Endometrial microvascular endothelial cells (primary cell): ENCODE results near the gene DTD2. TPM values are rescaled to one million over a fixed set of nuclear protein-coding genes. Genes with fewer than 3 reads are reported as not detected.
"Not testable (repeated sequence)": the region's sequence is repeated elsewhere in the genome, so short reads cannot be mapped to it uniquely, and the experiment has no call there.

Experiments
- in situ Hi-C: cut with HindIII; loops from 2 replicates; pipeline ENCODE4 v1.10.0; 2017; ENCODE audit warnings: low sequenced_read_pairs, low pct_unique_long_range_greater_than_20kb; ENCODE audit errors: inconsistent ontology term
- total RNA-seq: library from RNA; depleted of rRNA; stranded (reverse); fragments of >200 nt; gene quantifications from one replicate; pipeline ENCODE4 v1.2.3, GENCODE V29; 2015; ENCODE audit errors: inconsistent ontology term

DTD2 gene
- total RNA-seq, 1 donor from 2014 or later: 36.1 TPM

DNA sequence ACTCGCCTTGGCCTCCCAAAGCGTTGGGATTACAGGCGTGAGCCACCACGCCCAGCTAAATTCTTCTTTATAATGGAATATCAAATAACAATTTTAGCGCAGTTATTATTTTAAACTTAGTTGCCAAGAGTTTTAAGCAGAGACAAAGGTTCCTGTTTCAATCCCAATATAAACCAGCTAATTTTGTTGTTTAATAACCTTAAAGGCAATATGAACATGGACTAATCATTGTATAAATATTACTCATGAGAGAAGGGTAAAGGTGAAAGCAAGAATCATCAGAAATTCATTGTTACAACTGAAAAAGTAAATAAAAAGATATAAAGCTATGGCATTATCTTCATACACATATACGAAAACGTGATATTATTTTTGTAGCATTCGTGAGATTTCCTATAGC lies 8.2 kb downstream of the DTD2 start:
- in situ Hi-C loops: no loop called here

DNA sequence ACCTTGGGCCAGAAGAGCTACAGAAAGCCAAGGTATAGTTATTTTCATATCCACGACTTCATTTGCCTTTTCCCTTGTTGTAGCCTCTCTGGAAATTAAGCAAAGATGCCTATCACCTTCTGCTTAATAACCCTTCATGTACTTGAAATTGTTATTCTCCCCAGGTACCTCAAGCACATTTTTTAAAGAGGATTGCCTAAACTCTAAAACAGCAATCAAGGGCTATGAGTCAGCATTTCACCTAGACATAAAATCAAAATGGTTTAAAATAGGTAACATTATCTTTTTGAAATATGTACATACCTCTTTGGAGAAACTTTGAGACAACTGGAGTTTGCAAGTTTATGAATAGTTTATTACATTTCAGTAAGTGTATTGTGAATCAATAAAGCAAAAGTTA lies 11.6 kb downstream of the DTD2 start:
- in situ Hi-C loops: no loop called here

DNA sequence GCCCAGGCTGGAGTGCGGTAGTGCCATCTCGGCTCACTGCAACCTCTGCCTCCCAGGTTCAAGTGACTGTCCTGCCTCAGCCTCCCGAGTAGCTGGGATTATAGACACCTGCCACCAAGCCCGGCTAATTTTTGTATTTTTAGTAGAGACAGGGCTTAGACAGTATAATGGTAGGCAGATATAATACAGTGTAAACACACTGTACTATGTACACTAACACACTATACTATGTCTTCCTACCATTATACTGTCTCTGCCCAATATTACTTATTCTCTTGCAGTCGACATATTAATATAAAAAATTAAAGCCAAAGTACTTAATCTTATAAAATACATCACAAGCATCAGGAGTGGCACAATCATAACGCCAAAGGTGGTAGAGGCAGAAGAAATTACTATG lies 15.0 kb downstream of the DTD2 start:
- in situ Hi-C loops: no loop called here

DNA sequence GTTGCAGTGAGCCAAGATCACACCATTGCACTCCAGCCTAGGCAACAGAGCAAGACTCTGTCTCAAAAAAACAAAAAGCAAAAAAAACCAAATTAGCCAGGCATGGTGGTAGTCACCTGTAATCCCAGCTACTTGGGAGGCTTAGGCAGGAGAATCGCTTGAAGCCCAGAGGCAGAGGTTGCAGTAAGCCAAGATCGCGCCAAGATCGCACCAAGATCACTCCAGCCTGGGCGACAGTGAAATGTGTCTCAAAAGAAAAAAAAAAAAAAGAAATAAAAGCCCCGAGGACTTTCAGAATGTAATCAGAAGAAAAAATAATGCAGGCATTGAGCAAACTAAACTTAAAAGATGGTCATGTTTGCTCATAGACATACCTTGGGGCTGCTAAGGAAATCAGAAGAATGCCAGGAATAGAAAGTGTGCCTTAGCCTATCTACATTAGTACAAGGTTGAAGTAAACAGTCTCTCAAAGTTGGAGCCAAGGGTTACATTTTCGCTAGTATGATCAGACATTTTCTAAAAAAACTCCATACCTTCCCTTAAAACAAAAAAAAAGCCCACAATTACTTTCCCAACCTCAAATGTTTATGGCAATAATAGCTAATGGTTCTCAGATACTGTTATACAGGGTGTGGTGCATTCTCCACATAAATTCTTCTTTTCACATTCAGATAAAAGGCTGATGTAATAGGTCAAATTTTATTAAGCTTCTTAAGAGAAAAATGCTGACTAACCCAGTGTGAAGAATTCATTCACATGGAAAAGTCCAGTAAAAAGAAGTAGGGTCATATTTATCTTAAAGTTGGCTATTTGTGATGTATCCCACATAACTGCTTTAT lies 15.8 kb downstream of the DTD2 start:
- in situ Hi-C loops: no loop called here

DNA sequence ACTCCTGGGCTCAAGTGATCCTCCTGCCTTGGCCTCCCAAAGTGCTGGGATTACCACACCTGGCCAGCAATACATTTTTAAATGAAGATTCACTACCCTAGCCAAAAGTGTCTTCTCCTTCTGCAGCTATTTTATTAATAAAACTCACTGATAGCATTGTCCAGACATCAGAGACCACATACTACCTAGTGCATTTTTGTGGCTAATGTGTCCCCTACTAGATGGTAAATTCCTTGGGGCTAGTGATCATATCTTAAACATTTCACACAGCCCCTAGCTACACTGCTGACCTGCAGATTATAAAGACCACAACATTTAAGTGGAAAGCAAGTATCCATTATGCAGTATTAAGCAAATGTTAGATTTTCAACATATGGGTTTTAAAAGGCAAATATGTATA lies 17.0 kb downstream of the DTD2 start:
- in situ Hi-C loops: no loop called here

DNA sequence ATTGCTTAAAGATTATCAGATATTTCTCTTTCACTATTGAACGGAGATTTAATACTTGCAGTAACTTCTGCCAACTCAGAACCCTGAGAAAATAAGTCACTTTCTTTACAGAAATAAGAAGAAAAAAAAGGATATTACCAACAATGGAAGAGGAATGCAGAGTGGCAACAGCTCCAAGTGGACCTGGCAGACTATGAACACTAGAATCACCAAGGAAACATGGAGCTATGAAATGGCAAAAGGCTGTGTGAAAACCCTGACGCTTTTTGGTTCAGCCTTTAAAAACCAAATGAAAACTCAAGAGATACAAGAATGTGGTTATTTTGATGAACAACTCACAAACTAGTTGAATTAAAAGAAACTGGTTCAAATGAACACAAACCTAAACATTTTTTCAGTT lies 17.7 kb downstream of the DTD2 start:
- in situ Hi-C loops: no loop called here

DNA sequence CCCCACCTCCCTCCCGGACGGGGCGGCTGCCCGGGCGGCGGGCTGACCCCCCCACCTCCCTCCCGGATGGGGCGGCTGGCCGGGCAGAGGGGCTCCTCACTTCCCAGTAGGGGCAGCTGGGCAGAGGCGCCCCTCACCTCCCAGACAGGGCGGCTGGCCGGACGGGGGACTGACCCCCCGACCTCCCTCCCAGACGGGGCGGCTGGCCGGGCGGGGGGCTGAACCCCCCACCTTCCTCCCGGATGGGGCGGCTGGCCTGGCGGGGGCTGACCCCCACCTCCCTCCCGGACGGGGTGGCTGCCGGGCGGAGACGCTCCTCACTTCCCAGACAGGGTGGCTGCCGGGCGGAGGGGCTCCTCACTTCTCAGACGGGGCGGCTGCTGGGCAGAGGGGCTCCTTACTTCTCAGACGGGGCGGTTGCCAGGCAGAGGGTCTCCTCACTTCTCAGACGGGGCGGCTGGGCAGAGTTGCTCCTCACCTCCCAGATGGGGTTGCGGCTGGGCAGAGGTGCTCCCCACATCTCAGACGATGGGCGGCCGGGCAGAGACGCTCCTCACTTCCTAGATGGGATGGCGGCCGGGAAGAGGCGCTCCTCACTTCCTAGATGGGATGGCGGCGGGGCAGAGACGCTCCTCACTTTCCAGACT lies 20.1 kb downstream of the DTD2 start:
- in situ Hi-C loops: not testable (repeated sequence)

DNA sequence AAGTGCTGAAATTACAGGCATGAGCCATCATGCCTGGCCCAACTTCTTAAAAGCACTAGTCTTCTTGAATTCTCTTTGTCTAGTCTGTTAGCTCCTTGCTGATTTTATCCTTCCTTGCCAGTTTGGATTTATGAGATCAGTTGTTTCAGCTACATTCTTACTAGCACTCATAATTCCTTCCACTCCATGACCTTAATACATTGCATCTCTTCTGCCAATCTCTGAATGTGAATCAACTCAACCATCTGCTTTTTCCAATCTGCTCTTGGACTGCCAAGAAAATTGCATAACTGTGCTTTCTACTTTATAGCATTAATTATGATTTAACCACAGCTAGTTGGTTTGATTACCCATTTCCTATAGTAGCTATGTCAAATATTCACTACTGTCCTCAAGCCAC lies 22.0 kb downstream of the DTD2 start:
- in situ Hi-C loops: no loop called here

DNA sequence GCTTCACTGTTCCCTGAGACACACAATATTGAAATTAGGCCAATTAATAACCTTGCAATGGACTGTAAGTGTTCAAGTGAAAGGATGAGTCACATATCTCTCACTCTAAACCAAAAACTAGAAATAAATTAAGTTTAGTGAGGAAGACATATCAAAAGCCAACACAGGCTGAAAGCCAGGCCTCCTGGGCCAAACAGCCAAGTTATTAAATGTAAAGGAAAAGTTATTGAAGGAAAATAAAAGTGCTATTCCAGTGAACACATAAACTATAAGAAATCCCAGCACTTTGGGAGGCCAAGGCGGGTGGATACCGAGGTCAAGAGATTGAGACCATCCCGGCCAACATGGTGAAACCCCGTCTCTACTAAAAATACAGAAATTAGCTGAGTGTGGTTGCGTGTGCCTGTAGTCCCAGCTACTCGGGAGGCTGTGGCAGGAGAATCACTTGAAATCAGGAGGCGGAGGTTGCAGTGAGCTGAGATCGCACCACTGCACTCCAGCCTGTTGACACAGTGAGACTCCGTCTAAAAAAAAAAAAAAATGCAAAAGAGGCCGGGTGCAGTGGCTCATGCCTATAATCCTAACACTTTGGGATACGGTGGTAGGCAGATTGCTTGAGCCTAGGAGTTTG lies 26.6 kb downstream of the DTD2 start:
- in situ Hi-C loops: no loop called here

DNA sequence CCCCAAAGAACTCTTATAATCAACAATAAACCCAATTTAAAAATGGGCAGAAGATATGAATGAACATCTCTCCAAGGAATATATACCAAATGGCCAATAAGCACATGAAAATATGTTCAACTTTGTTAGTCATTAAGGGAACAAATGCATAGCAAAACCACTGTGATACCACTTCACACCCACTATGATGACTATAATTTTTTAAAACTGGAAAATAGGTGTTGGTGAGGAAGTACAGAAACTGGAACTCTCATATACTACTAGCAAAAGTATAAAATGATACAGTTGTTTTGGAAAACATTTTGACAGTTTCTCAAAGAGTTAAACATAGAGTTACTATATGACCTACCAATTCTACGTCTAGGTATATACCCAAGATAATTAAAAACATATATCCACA lies 27.5 kb downstream of the DTD2 start:
- in situ Hi-C loops: no loop called here

DNA sequence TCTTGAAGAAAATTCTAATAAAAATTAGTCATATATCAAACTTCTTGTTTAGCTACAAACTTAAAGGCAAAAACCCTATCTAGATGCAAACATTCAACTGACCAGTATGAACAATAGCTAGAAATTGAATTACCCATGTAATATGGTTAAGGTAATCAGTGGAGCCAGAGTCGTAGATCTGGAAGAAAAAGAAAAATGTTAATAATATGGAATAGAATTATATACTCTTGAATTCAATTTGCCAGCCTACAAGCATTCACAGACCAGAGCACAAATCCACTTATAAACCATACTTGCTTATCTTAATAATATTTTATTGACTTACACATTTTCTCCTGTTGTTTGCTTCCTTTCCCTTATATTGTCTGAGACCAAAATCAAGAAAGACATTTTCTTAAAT lies 29.3 kb downstream of the DTD2 start:
- in situ Hi-C loops: no loop called here

DNA sequence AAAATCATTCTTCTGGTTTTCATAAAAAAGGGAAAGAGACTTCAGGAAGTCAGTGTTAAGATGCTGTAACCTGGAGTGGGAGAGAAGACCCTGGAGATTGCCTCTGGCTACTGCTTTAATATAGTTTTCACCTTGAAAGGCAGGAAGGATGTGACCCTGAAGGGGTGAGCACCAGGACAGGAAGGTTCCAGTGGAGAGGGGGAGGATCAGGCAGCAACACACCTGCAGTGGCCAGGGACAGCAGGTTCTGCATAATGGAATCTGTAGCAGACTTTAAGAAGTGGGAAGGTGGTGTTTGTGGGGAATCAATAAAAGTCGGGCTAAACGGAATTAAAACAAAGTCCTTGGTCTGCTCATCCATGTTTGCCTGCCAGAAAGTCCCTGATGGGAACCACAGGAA lies 30.6 kb downstream of the DTD2 start:
- in situ Hi-C loops: no loop called here

DNA sequence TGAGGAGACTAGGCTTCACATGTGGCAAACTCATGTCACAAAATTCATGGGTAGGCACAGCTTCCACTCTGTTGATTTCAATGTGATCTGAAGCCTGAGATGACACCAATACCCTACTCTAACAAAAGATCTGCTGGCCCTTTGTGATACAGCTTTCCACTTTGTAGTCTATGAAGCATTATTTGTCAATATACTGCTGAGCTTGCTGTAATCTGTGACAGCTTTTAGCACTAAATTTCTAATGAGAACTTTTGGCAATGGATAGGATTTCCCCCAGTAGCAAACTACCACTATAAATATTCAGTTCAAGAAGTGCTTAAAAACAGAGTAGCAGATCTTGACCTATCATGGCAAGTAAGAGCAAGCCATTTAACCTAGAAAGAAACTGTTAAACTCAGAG lies 31.4 kb downstream of the DTD2 start:
- in situ Hi-C loops: no loop called here

DNA sequence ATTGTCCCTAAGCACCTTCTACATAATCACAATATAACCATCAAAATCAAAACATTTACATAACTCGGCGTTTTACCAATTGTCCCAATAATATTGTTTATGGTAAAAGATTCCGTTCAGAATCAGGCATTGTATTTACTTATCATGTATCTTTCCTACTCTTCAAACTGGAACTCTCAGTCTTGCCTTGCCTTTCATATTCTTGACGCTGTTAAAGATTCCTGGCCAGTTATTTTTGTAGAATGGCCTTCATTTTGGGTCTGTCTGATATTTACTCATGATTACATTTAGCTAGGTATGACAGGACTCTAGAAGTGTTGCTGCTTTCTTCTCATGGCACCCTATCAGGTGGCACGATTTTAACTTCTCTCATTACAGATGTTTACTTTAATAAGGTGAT lies 36.1 kb downstream of the DTD2 start:
- in situ Hi-C loops: no loop called here

DNA sequence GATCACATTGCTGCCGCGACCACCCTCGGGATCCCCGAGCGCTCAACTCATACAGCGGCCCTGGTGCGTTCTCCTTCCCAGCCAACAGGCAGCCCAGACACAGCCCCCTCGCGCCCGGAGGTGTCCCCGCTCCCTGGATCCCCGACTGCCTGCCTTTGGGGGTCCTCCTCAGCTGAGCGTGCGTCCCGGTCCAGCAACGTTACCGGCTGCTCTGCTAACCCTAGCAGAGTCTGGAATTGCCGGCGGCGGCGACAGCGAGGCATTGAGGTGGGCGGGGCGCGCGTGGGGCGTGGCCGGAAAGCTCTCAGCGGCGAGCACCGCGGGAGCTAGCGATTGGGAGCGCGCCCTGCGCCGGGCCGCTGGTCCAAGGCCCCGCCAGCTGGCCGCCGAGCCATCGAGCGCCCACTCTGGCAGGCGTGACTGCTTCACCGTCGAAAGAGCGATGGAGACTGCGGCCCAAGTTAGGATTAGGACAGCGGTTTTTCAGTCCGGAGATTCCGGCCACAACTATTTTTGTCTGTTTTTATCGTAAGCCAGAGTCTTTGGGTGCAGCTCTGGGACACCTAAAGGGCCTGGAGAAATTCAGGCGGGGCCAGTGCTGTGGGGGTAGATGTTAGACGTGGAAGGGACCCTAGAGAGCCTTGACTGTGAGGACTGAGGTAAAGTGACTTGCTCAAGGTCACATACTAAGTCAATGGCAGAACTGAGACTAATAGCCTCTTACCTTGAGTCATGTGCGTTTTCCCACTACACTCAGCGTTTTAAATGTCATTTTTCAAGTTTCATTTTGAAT lies 36.8 kb downstream of the DTD2 start, which contains the start of gene HEATR5A:
TSS of gene HEATR5A (minus strand) at position 232 of the 793 bp plus-strand sequence. CDS start 17,575 bp downstream, outside the sequence.
- in situ Hi-C loops: no loop called here

DNA sequence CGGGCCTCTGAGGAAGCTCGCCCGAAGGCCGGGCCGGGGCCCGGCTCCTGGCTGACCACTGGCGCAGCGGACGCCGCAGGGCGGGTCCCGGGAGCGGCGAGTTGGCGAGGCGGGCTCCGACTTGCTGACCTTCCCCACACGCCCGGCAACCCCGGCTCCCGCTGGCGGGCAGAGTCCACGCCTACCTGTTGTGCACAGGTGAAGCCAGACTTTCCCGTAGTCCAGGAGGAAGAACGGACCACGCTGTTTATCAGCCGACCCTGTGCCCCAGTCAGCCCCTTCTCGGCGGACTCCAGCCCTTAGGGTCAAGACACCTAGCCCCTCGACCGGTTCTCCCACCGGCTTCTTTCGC lies 37.4 kb downstream of the DTD2 start:
- in situ Hi-C loops: no loop called here

DNA sequence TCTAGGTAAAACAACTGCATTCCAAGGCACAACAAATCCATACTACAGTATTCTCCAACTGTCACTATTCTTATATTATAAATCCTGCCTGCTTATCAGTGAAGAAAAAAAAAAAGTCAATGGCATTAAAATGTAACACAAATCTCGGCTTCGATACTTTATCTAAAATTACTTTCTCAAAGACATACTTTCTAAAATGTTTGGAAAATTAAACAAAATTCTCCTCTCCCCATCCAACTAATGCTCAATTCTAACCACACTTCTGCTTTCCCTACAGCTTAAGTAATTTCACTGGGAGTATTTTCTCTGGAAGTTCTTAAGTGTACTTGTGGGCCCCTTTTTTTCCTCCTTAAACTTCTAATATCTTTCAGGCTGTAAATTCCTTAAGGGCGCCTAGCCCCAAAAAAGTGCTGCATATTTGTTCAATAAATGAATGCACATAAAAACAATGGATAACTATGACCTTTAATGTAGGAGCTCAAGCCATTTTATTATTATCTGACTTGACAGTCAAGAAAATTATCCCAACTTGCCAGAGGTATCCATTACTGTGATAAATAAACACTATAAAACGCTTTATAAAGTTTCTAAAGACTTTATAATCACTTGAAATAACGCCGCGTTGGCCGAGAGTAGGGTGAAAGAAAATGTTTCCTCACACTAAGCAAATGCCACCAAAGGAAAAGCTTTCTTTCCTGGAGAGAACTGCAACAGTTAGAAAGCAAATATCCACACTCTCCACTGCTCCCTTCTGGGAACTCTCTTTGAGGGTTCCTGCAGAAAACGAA lies 37.9 kb downstream of the DTD2 start:
- in situ Hi-C loops: no loop called here

DNA sequence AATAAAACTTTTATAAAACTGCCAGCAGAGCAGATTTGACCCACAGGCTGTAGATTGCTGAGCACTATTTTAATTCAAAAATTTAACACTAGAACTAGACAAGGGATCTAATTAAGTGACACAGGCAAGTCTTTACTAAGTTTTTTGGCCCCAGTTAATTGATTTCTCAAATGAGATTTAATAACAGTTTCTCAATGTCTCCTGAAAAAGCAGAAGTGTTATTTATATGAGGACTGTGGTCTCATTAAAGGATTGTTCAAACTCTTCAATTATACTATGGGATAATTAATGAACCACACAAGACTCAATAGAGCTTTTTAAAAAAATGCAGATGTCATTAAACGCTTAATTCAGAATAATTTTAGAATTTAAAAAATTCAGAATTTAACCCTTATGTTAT lies 38.9 kb downstream of the DTD2 start:
- in situ Hi-C loops: no loop called here
